Measurements from ENCODE around the gene STX2.

STX2 gene

GRCh38 chr12:130748786-130749185 lies 90.3 kb downstream of the STX2 start:
- FAIRE-seq (no peak), DNase-seq (ENCODE audit: insufficient read length) (no peak)
- no peak for TF ChIP-seq TAF1 (IDR thresholded peaks at IDR 0.05; ENCODE audit: borderline replicate concordance, low read depth, low read length)
- TF ChIP-seq POLR2A (IDR thresholded peaks at IDR 0.05; ENCODE audit: low read depth, low read length): no peak
- no peak for TF ChIP-seq POLR2AphosphoS5 (IDR thresholded peaks at IDR 0.05; ENCODE audit: low read depth, low read length)

- peak; percentile 49 for DNase-seq (ENCODE audit: insufficient read length)
- FAIRE-seq: peak; percentile 67
- TF ChIP-seq POLR2A (IDR thresholded peaks at IDR 0.05; ENCODE audit: low read depth, low read length) (no peak), POLR2AphosphoS5 (IDR thresholded peaks at IDR 0.05; ENCODE audit: low read depth, low read length) (no peak), TAF1 (IDR thresholded peaks at IDR 0.05; ENCODE audit: borderline replicate concordance, low read depth, low read length) (no peak)
These were observed 90.9 kb downstream of the STX2 start for GRCh38 chr12:130747867-130748740.

DNA sequence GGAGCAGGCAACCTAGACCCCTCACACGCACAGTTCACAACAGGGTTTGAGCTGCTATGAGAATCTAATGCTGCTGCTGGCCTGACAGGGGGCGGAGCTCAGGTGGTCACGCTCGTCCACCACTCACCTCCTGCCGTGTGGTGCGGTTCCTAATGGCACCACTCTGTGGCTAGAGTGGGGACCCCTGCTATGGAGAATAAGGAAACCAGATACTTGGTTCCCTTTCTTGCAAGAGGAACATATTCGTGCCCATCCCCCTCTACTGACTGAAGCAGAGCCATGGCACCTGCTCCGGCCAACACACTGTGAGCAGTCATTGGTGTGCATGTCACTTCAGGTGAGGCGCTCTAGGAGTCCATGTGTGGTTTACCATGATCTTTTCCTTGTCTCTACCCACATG lies 92.5 kb downstream of the STX2 start:
- FAIRE-seq: no peak
- TF ChIP-seq POLR2AphosphoS5 (IDR thresholded peaks at IDR 0.05; ENCODE audit: low read depth, low read length) (no peak), TAF1 (IDR thresholded peaks at IDR 0.05; ENCODE audit: borderline replicate concordance, low read depth, low read length) (no peak), POLR2A (IDR thresholded peaks at IDR 0.05; ENCODE audit: low read depth, low read length) (no peak)
- DNase-seq (ENCODE audit: insufficient read length): no peak

GRCh38 chr12:130745921-130746320 lies 93.1 kb downstream of the STX2 start:
- TF ChIP-seq POLR2A (IDR thresholded peaks at IDR 0.05; ENCODE audit: low read depth, low read length) (no peak), POLR2AphosphoS5 (IDR thresholded peaks at IDR 0.05; ENCODE audit: low read depth, low read length) (no peak), TAF1 (IDR thresholded peaks at IDR 0.05; ENCODE audit: borderline replicate concordance, low read depth, low read length) (no peak)
- FAIRE-seq (no peak), DNase-seq (ENCODE audit: insufficient read length) (no peak)

DNA sequence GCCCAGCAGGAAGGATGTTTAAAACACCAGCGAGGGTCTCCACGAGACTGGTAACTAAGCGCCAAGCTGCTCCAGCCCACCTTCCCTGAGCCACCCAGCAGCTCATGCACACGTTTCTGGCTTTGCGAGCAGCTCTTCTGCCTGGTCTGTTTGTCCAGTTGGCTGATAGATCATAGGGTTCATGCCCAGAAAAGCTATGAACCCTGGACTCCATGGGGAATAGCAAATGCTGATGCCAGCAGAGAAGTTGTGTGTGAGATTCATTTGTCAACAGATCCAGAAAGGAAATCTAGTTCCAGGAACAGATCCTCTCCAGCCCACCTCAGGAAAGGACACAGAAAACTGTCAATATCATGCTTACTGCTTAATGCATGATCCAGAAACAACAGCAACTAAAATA lies 94.8 kb downstream of the STX2 start:
- DNase-seq (ENCODE audit: insufficient read length): no peak
- no peak for FAIRE-seq
- TF ChIP-seq POLR2AphosphoS5 (IDR thresholded peaks at IDR 0.05; ENCODE audit: low read depth, low read length): no peak

- TF ChIP-seq POLR2AphosphoS5 (IDR thresholded peaks at IDR 0.05; ENCODE audit: low read depth, low read length): no peak
- TF ChIP-seq TAF1 (IDR thresholded peaks at IDR 0.05; ENCODE audit: borderline replicate concordance, low read depth, low read length): no peak
- TF ChIP-seq POLR2A (IDR thresholded peaks at IDR 0.05; ENCODE audit: low read depth, low read length): no peak
- no peak for FAIRE-seq
- DNase-seq (ENCODE audit: insufficient read length): no peak
These were observed 95.4 kb downstream of the STX2 start for GRCh38 chr12:130743606-130744005.

GRCh38 chr12:130743176-130743575 lies 95.9 kb downstream of the STX2 start:
- TF ChIP-seq POLR2A (IDR thresholded peaks at IDR 0.05; ENCODE audit: low read depth, low read length) (no peak), TAF1 (IDR thresholded peaks at IDR 0.05; ENCODE audit: borderline replicate concordance, low read depth, low read length) (no peak), POLR2AphosphoS5 (IDR thresholded peaks at IDR 0.05; ENCODE audit: low read depth, low read length) (no peak)
- FAIRE-seq (no peak), DNase-seq (ENCODE audit: insufficient read length) (no peak)

DNA sequence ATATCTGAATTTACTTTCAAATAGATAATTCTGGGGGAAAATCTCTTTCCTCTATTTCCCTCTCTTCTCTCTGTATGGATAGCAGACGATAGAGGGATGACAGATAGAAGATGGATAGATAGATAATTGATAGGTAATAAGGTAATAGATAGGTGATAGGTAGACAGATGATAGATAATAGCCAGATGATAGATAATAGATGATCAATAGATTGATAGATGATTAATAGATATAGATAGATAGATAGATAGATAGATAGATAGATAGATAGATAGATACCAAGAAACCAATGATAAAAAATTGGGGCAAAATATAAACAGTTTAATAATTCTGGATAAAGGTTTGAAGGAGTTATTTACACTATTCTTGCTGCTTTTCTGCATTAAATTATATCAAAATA lies 96.3 kb downstream of the STX2 start:
- TF ChIP-seq TAF1 (IDR thresholded peaks at IDR 0.05; ENCODE audit: borderline replicate concordance, low read depth, low read length) (no peak), POLR2A (IDR thresholded peaks at IDR 0.05; ENCODE audit: low read depth, low read length) (no peak), POLR2AphosphoS5 (IDR thresholded peaks at IDR 0.05; ENCODE audit: low read depth, low read length) (no peak)
- no peak for DNase-seq (ENCODE audit: insufficient read length)
- FAIRE-seq: no peak

DNA sequence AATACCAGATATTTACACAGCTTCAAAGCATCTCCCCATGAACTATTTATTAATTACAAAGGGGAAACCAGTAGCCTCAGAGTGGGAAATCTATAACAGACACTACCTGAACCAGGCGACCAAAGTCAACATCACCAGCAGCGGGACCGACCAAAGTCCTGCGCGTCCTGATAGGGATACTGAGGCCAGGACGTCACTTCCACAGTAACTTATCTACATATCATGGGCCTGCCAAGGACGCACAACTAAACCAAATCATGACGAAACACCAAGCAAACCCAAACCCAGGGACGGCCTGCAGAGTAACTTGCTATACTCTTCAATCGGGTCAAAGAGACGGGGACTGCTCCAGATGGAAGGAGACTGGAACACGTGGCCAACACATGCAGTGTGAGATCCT lies 96.9 kb downstream of the STX2 start:
- TF ChIP-seq POLR2A (IDR thresholded peaks at IDR 0.05; ENCODE audit: low read depth, low read length) (no peak), POLR2AphosphoS5 (IDR thresholded peaks at IDR 0.05; ENCODE audit: low read depth, low read length) (no peak), TAF1 (IDR thresholded peaks at IDR 0.05; ENCODE audit: borderline replicate concordance, low read depth, low read length) (no peak)
- DNase-seq (ENCODE audit: insufficient read length) (no peak), FAIRE-seq (no peak)
